Erythroblast (primary cell): ENCODE results near the gene EEFSEC.

Experiments used
- GATA1 ChIP-seq: IDR thresholded peaks from 2 replicates; pipeline ENCODE4 v1.6.1; 2011; ENCODE audit warnings: low read depth, mild to moderate bottlenecking, control low read depth, low read length, moderate library complexity
- POLR2A ChIP-seq: IDR thresholded peaks from 2 replicates; pipeline ENCODE4 v1.6.1; 2011; ENCODE audit warnings: mild to moderate bottlenecking, low read length

DNA sequence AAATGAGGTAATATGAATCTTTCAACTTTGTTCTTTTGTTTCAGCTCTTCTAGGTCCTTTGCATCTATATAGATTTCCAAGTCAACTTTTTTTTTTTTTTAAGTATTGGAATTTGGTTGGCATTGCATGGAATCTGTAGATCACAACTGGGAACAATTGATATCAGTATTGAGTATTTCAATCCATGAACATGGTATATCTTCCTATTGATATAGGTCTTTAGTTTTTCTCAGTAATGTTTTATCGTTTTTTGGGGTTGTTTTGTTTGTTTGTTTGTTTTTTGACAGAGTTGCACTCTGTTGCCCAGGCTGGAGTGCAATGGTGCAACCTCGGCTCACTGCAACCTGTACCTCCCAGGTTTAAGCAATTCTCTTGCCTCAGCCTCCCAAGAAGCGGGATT lies 137.2 kb downstream of the EEFSEC start:
- TF ChIP-seq POLR2A (no peak), GATA1 (no peak)
